Adrenal gland (tissue), 5 donors: ENCODE measurements around the gene FOXB2.
"Not testable (repeated sequence)": the region's sequence is repeated elsewhere in the genome, so short reads cannot be mapped to it uniquely, and the experiment has no call there.

Source experiments
- POLR2A ChIP-seq, 2 donors: fragments of 450-650 bp; IDR thresholded peaks; one replicate each; pipeline ENCODE4 v1.6.1; 2017; ENCODE audit warnings: antibody characterized with exemption in 2 of 2, mild to moderate bottlenecking in 2 of 2, moderate library complexity in 1 of 2
- TF ChIP-seq, protein P1 (sequence below), 6 experiments: fragments of 450-650 bp in 4 of 6; fragments of 200-600 bp in 2 of 6; sonication (generic) in 1 of 6; IDR thresholded peaks; 1 replicate in 5 of 6; 2 replicates in 1 of 6; pipeline versions ENCODE4 v1.5.1 to v1.8.0; 2016 to 2021; ENCODE audit warnings: antibody characterized with exemption in 6 of 6, mild to moderate bottlenecking in 2 of 6, moderate library complexity in 1 of 6
- donor health status: DM: no; HTN: no; CAD: no.

DNA sequence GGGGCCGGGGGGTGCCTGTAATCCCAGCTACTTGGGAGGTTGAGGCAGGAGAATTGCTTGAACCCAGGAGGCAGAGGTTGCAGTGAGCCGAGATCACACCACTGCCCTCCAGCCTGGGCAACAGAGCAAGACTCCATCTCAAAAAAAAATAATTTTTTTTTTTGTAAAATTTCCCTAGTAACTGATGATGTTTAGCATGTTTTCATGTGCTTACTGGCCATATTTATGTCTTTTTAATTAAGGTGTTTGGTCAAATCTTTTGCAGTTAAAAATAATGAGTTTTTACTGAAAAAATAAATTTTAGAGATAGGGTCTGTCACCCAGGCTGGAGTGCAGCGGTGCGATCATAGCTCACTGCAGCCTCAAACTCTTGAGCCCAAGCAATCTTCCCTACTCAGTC is 24.3 kb downstream of the FOXB2 start:
- TF ChIP-seq, protein P1, sequence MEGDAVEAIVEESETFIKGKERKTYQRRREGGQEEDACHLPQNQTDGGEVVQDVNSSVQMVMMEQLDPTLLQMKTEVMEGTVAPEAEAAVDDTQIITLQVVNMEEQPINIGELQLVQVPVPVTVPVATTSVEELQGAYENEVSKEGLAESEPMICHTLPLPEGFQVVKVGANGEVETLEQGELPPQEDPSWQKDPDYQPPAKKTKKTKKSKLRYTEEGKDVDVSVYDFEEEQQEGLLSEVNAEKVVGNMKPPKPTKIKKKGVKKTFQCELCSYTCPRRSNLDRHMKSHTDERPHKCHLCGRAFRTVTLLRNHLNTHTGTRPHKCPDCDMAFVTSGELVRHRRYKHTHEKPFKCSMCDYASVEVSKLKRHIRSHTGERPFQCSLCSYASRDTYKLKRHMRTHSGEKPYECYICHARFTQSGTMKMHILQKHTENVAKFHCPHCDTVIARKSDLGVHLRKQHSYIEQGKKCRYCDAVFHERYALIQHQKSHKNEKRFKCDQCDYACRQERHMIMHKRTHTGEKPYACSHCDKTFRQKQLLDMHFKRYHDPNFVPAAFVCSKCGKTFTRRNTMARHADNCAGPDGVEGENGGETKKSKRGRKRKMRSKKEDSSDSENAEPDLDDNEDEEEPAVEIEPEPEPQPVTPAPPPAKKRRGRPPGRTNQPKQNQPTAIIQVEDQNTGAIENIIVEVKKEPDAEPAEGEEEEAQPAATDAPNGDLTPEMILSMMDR (IDR thresholded peaks at IDR 0.05): not testable (repeated sequence)
- TF ChIP-seq POLR2A (IDR thresholded peaks at IDR 0.05): not testable (repeated sequence)
